IMR-90 (cell line): ENCODE results near the gene SCN1B. TPM values are rescaled to one million over a fixed set of nuclear protein-coding genes. Genes with fewer than 3 reads are reported as not detected.

Experiments used
- ATAC-seq: fragments of 200-7000 bp; cut with Tn5 transposase; 2 replicates; pipeline ENCODE4 v1.9.1; 2020; ENCODE audit warnings: low read depth, mild to moderate bottlenecking, moderate library complexity
- BruUV-seq: library from RNA; stranded (reverse); fragments of 400-500 nt; replicated peaks from 2 replicates; lab custom pipeline; 2021; lab: Mats Ljungman, UMichigan
- CTCF ChIA-PET: fragments of 300-600 bp; formaldehyde crosslinking; extraction: SDS; loops from one replicate; lab custom pipeline; 2021; ENCODE audit warnings: antibody characterized with exemption; lab: Yijun Ruan, JAX
- POLR2A ChIA-PET: fragments of 300-600 bp; sonication (Branson Sonifier 250); formaldehyde crosslinking; loops from one replicate; lab custom pipeline; 2022; ENCODE audit warnings: antibody characterized with exemption; ENCODE audit not compliant: unreplicated experiment; lab: Charles Lee
- DNase-seq: peaks from one replicate; pipeline ENCODE4 v3.0.0; 2013
- H2AFZ ChIP-seq: replicated peaks from 2 replicates; pipeline ENCODE3; 2013; ENCODE audit warnings: low read length, mild to moderate bottlenecking; ENCODE audit not compliant: poor library complexity
- H2AK5ac ChIP-seq: 2 replicates; pipeline ENCODE4 v1.6.1; 2013; ENCODE audit warnings: low read depth, low read length, inconsistent platforms
- H2AK9ac ChIP-seq: replicated peaks from 2 replicates; pipeline ENCODE3; 2013; ENCODE audit warnings: mild to moderate bottlenecking, low read depth, low read length, moderate library complexity; ENCODE audit not compliant: poor library complexity
- H2BK120ac ChIP-seq: 2 replicates; pipeline ENCODE4 v1.6.1; 2013; ENCODE audit warnings: low read depth, low read length, inconsistent platforms
- H2BK15ac ChIP-seq: 3 replicates; pipeline ENCODE4 v1.6.1; 2013; ENCODE audit warnings: low read depth, low read length, inconsistent platforms
- H2BK20ac ChIP-seq: 2 replicates; pipeline ENCODE4 v1.6.1; 2013; ENCODE audit warnings: low read depth, mild to moderate bottlenecking, inconsistent platforms, low read length, moderate library complexity
- H2BK5ac ChIP-seq: 2 replicates; pipeline ENCODE4 v1.6.1; 2013; ENCODE audit warnings: mild to moderate bottlenecking, low read depth, low read length, inconsistent platforms; ENCODE audit not compliant: poor library complexity, severe bottlenecking
- H3K14ac ChIP-seq: replicated peaks from 2 replicates; pipeline ENCODE4 v1.6.1; 2013; ENCODE audit warnings: low read depth, low read length, inconsistent platforms
- H3K18ac ChIP-seq: 2 replicates; pipeline ENCODE4 v1.6.1; 2013; ENCODE audit warnings: low read depth, low read length, control low read depth
- H3K23ac ChIP-seq: 2 replicates; pipeline ENCODE4 v1.6.1; 2013; ENCODE audit warnings: low read depth, low read length, inconsistent platforms
- H3K27ac ChIP-seq: 2 replicates; pipeline ENCODE4 v1.5.1; 2013; ENCODE audit warnings: mild to moderate bottlenecking, control low read depth, low read length; ENCODE audit not compliant: insufficient read depth
- H3K27me3 ChIP-seq: 2 replicates; pipeline ENCODE4 v1.6.1; 2013; ENCODE audit warnings: low read length; ENCODE audit not compliant: control insufficient read depth, insufficient read depth
- H3K36me3 ChIP-seq: 2 replicates; pipeline ENCODE4 v1.6.1; 2013; ENCODE audit warnings: low read length, mixed read lengths; ENCODE audit not compliant: control insufficient read depth, insufficient read depth
- H3K4ac ChIP-seq: 2 replicates; pipeline ENCODE4 v1.6.1; 2013; ENCODE audit warnings: low read depth, low read length, inconsistent platforms
- H3K4me1 ChIP-seq: 2 replicates; pipeline ENCODE4 v1.6.1; 2013; ENCODE audit warnings: low read length, mixed read lengths; ENCODE audit not compliant: control insufficient read depth, insufficient read depth
- H3K4me2 ChIP-seq: 2 replicates; pipeline ENCODE4 v1.6.1; 2013; ENCODE audit warnings: low read depth, mild to moderate bottlenecking, control low read depth, low read length, moderate library complexity
- H3K4me3 ChIP-seq: 2 replicates; pipeline ENCODE4 v1.5.1; 2013; ENCODE audit warnings: low read depth, mild to moderate bottlenecking, control low read depth, low read length, moderate library complexity; ENCODE audit not compliant: insufficient read depth
- H3K56ac ChIP-seq: 2 replicates; pipeline ENCODE4 v1.6.1; 2013; ENCODE audit warnings: low read length, inconsistent platforms; ENCODE audit not compliant: insufficient read depth; ENCODE audit errors: extremely low read depth
- H3K79me1 ChIP-seq, 2 experiments: 2 replicates each; pipeline ENCODE4 v1.6.1; 2013; ENCODE audit warnings: low read length in 2 of 2, inconsistent platforms in 1 of 2, low read depth in 1 of 2
- H3K9ac ChIP-seq: 2 replicates; pipeline ENCODE4 v1.6.1; 2013; ENCODE audit warnings: low read depth, low read length, control low read depth
- H3K9me1 ChIP-seq: 2 replicates; pipeline ENCODE4 v1.6.1; 2013; ENCODE audit warnings: low read length, inconsistent platforms; ENCODE audit not compliant: insufficient read depth
- H3K9me3 ChIP-seq: 2 replicates; pipeline ENCODE4 v1.6.1; 2013; ENCODE audit warnings: low read length; ENCODE audit not compliant: control insufficient read depth, insufficient read depth
- H4K20me1 ChIP-seq: 2 replicates; pipeline ENCODE4 v1.6.1; 2013; ENCODE audit warnings: low read length, inconsistent platforms; ENCODE audit not compliant: insufficient read depth
- H4K5ac ChIP-seq: 2 replicates; pipeline ENCODE4 v1.6.1; 2013; ENCODE audit warnings: mild to moderate bottlenecking, low read depth, low read length, control low read depth
- H4K8ac ChIP-seq, 2 experiments: 2 replicates each; pipeline ENCODE4 v1.6.1; 2013; ENCODE audit warnings: low read depth in 2 of 2, low read length in 2 of 2, control low read depth in 1 of 2, inconsistent platforms in 1 of 2
- H4K91ac ChIP-seq: 2 replicates; pipeline ENCODE4 v1.6.1; 2013; ENCODE audit warnings: low read depth, low read length, inconsistent platforms; ENCODE audit not compliant: insufficient read depth
- WGBS, 2 experiments: methylation state at CpG; one replicate each; pipeline versions ENCODE4 v1.1.5 to v1.1.7; 2013; ENCODE audit warnings: missing lambda C conversion rate in 2 of 2; ENCODE audit not compliant: insufficient read length in 1 of 2; ENCODE audit errors: extremely low coverage in 2 of 2; 5-methylcytosine and 5-hydroxymethylcytosine counted together
- dilution Hi-C: fragments of 300-500 bp; cut with HindIII; formaldehyde crosslinking; loops from one replicate; pipeline ENCODE4 v1.14.3; 2018; ENCODE audit warnings: low sequenced_read_pairs; ENCODE audit not compliant: unreplicated experiment
- in situ Hi-C: fragments of 300-500 bp; cut with MboI; formaldehyde crosslinking; loops from 3 replicates; pipeline ENCODE4 v1.14.3; 2019; ENCODE audit warnings: low sequenced_read_pairs, inconsistent platforms, mixed read lengths
- intact Hi-C: fragments of 100-400 bp; cut with micrococcal nuclease; formaldehyde crosslinking; loops from 2 replicates; pipeline ENCODE4 v1.10.0; 2022
- polyA plus RNA-seq, 3 experiments: library from polyadenylated mRNA; depleted of rRNA; stranded (reverse); fragments of >200 nt; gene quantifications; 2 replicates each; pipeline ENCODE4 v1.2.3, GENCODE V29; 2012; ENCODE audit warnings: low replicate concordance in 1 of 3
- total RNA-seq: library from RNA; depleted of rRNA; stranded (reverse); fragments of >200 nt; gene quantifications from 2 replicates; pipeline ENCODE4 v1.2.3, GENCODE V29; 2012; rRNA removed
- TF ChIP-seq, protein P1 (sequence below): fragments of 150-350 bp; IDR thresholded peaks from 2 replicates; pipeline ENCODE4 v1.6.1; 2016; ENCODE audit warnings: low read depth, mild to moderate bottlenecking, low read length, moderate library complexity, borderline replicate concordance

SCN1B gene
- total and polyA plus RNA-seq, 2 of the 4 experiments (the other 2 are of a cell fraction): 2.0 to 9.6 TPM

GRCh38 chr19:35088131-35088913, 58.1 kb downstream of the SCN1B start (continued):
- TF ChIP-seq, protein P1, sequence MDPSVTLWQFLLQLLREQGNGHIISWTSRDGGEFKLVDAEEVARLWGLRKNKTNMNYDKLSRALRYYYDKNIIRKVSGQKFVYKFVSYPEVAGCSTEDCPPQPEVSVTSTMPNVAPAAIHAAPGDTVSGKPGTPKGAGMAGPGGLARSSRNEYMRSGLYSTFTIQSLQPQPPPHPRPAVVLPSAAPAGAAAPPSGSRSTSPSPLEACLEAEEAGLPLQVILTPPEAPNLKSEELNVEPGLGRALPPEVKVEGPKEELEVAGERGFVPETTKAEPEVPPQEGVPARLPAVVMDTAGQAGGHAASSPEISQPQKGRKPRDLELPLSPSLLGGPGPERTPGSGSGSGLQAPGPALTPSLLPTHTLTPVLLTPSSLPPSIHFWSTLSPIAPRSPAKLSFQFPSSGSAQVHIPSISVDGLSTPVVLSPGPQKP: no peak

- Histone ChIP-seq H3K4me3 (no peak overlapping the region), H3K9me3 (no peaks in the 10 kb centered on the region), H3K9ac (no peak overlapping the region), H2AFZ (no peak overlapping the region), H3K18ac (no peak overlapping the region), H3K9me1 (peaks cover 7% of the 10 kb centered on the region), H3K56ac (no peak overlapping the region), H3K79me1 (no peaks in the 10 kb centered on the region), H4K20me1 (no peaks in the 10 kb centered on the region), H3K36me3 (no peaks in the 10 kb centered on the region), H3K27me3 (peaks cover 3% of the 10 kb centered on the region; the same call in 1 of the 2 replicates), H2AK5ac (no peak overlapping the region), H4K91ac (no peak overlapping the region), H2AK9ac (no peak overlapping the region), H2BK5ac (no peak overlapping the region), H3K14ac (no peak overlapping the region), H2BK120ac (no peak overlapping the region), H3K4me1 (peaks cover 3% of the 10 kb centered on the region), H2BK15ac (no peak overlapping the region), H4K8ac (no peak overlapping the region), H3K4me2 (no peak overlapping the region), H4K5ac (no peak overlapping the region), H3K4ac (no peak overlapping the region), H3K27ac (no peak overlapping the region), H2BK20ac (no peak overlapping the region; the same call in 1 of the 2 replicates), H3K23ac (no peak overlapping the region)
- intact Hi-C loops: no loop called here
- ChIA-PET POLR2A (no interaction called here), CTCF (interaction anchor here (0.7 to 1.3 kb wide), 3 partner anchors 11 to 45 kb away, joined by 3 to 4 read pairs (median 3); no protein-coding TSS in a partner anchor)
- WGBS, 2 experiments: no CpG with 5 or more reads among the region's 8 CpGs
- no peak for ATAC-seq
- TF ChIP-seq, protein P1: no peak
- dilution Hi-C loops: no loop called here
- in situ Hi-C loops: no loop called here
- no peak for DNase-seq
- no TSS peak for BruUV-seq
Measured at GRCh38 chr19:35089554-35089953, 59.3 kb downstream of the SCN1B start.

Other genes with a start within 250 kb of the SCN1B start
- gene ZNF30, start 103.6 kb upstream of the SCN1B start, total RNA-seq: 2.8 and 2.9 TPM in 2 replicates
- gene ZNF30, start 103.6 kb upstream of the SCN1B start, polyA plus RNA-seq (2012; rRNA removed): 1.1 and 1.3 TPM in 2 replicates
- 3.9 and 4.8 TPM in 2 replicates for gene ZNF792, start 66.2 kb upstream of the SCN1B start, total RNA-seq
- 1.2 and 1.5 TPM in 2 replicates for gene ZNF792, start 66.2 kb upstream of the SCN1B start, polyA plus RNA-seq (2012; rRNA removed)
- 11.1 and 11.4 TPM in 2 replicates for gene GRAMD1A, start 30.1 kb upstream of the SCN1B start, total RNA-seq
- gene GRAMD1A, start 30.1 kb upstream of the SCN1B start, polyA plus RNA-seq (2012; rRNA removed): 63.0 and 65.2 TPM in 2 replicates
- gene HPN, start 11.3 kb downstream of the SCN1B start, total RNA-seq: not detected in 2 replicates
- not detected in 2 replicates for gene HPN, start 11.3 kb downstream of the SCN1B start, polyA plus RNA-seq (2012; rRNA removed)
- gene FXYD3, start 85.4 kb downstream of the SCN1B start, total RNA-seq: not detected in 2 replicates
- not detected in 2 replicates for gene FXYD3, start 85.4 kb downstream of the SCN1B start, polyA plus RNA-seq (2012; rRNA removed)
- not detected in 2 replicates for gene LGI4, start 104.6 kb downstream of the SCN1B start, total RNA-seq
- gene LGI4, start 104.6 kb downstream of the SCN1B start, polyA plus RNA-seq (2012; rRNA removed): 0.06 and 0.10 TPM in 2 replicates
- 0.18 TPM in 1 of 2 replicates, not detected in the other for gene FXYD1, start 108.4 kb downstream of the SCN1B start, total RNA-seq
- gene FXYD1, start 108.4 kb downstream of the SCN1B start, polyA plus RNA-seq (2012; rRNA removed): 2.7 and 3.9 TPM in 2 replicates
- gene FXYD7, start 112.8 kb downstream of the SCN1B start, total RNA-seq: not detected in 2 replicates
- 0.31 and 0.39 TPM in 2 replicates for gene FXYD7, start 112.8 kb downstream of the SCN1B start, polyA plus RNA-seq (2012; rRNA removed)
- gene FXYD5, start 124.3 kb downstream of the SCN1B start, total RNA-seq: 45.8 and 53.6 TPM in 2 replicates
- gene FXYD5, start 124.3 kb downstream of the SCN1B start, polyA plus RNA-seq (2012; rRNA removed): 245 and 287 TPM in 2 replicates
- not detected in 2 replicates for gene FAM187B, start 198.3 kb downstream of the SCN1B start, total RNA-seq
- gene FAM187B, start 198.3 kb downstream of the SCN1B start, polyA plus RNA-seq (2012; rRNA removed): not detected in 2 replicates
- gene LSR, start 218.5 kb downstream of the SCN1B start, total RNA-seq: 0.18 and 0.28 TPM in 2 replicates
- 0.44 and 0.98 TPM in 2 replicates for gene LSR, start 218.5 kb downstream of the SCN1B start, polyA plus RNA-seq (2012; rRNA removed)
- gene USF2, start 238.5 kb downstream of the SCN1B start, total RNA-seq: 21.3 and 27.5 TPM in 2 replicates
- gene USF2, start 238.5 kb downstream of the SCN1B start, polyA plus RNA-seq (2012; rRNA removed): 65.6 and 82.5 TPM in 2 replicates